ENCODE results near the gene GPAM.
"Not testable (repeated sequence)": the region's sequence is repeated elsewhere in the genome, so short reads cannot be mapped to it uniquely, and the experiment has no call there.

Gene GPAM, protein sequence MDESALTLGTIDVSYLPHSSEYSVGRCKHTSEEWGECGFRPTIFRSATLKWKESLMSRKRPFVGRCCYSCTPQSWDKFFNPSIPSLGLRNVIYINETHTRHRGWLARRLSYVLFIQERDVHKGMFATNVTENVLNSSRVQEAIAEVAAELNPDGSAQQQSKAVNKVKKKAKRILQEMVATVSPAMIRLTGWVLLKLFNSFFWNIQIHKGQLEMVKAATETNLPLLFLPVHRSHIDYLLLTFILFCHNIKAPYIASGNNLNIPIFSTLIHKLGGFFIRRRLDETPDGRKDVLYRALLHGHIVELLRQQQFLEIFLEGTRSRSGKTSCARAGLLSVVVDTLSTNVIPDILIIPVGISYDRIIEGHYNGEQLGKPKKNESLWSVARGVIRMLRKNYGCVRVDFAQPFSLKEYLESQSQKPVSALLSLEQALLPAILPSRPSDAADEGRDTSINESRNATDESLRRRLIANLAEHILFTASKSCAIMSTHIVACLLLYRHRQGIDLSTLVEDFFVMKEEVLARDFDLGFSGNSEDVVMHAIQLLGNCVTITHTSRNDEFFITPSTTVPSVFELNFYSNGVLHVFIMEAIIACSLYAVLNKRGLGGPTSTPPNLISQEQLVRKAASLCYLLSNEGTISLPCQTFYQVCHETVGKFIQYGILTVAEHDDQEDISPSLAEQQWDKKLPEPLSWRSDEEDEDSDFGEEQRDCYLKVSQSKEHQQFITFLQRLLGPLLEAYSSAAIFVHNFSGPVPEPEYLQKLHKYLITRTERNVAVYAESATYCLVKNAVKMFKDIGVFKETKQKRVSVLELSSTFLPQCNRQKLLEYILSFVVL

DNA sequence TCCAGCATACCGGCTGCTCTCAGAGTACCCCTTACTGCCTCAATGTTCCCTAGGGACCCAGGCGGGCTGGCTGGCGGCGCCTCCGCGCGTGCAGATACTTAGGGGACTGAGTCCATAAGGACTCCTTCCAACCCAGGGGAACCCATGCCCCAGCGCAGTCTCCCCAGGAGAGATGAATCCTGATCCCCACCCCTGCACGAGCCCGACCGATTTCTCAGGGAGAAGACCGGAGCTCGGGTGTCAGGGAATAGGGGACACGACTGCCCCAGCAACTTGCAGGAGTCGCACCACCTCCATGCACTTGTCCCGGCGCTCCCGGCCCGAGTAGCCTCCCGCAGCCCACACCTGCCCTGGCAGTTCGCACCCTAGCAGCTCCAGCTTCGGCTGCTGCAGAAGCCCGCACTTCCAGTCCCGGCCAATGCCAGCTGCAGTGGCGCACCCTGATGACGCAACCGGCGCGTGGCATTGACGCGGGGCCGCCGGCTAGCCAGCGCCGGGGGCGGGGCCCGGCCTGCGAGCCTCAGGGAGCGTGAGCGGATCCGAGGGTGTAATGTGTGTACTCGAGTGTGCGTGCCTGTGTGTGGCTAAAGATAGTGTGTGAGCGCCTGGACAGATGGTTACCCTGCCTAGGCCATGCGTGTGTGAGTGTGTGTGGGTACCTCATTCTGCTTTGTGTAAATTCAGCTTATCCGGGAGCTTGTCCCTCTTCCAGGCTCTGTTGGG is at the start of gene GPAM:
Gene GPAM (minus strand): TSS at position 437 of the 723 bp plus-strand sequence. CDS start 1,981 bp downstream, outside the sequence.
- DNase-seq, result peak; percentile 96

GRCh38 chr10:112232670-112233069 is 49.1 kb upstream of the GPAM start:
- no peak for DNase-seq

GRCh38 chr10:112231602-112232400 is 48.2 kb upstream of the GPAM start:
- no peak for DNase-seq

DNA sequence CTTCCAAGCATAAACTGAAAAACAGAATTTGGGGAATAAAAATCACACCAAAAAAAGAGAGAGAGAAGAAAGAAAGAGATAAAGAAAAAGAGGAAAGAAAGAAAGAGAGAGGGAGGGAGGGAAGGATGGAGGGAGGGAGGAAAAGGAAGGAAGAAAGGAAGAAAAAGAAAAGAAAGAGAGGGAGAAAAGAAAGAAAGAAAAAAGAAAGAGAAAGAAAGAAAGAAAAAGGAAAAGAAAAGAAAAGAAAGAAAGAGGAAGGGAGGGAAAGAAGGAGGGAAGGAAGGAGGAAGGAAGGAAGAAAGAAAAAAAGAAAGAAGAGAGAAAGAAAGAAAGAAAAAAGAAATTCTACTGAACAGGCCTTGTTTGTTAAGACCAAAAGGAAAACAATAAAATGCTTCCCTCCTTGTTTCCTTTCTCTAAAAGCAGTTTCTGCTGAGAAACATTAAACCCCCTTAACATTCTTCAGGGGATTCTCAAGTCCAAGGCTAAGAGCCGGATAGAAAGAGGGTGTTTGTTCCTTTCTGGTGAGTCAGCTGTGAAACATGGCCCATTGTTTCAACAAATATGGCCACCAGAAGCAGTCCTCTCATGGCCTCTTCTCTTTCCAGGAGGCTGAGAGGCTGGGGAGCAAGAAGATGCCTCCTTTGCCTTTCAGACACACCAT is 46.9 kb upstream of the GPAM start:
- DNase-seq, result no peak

DNA sequence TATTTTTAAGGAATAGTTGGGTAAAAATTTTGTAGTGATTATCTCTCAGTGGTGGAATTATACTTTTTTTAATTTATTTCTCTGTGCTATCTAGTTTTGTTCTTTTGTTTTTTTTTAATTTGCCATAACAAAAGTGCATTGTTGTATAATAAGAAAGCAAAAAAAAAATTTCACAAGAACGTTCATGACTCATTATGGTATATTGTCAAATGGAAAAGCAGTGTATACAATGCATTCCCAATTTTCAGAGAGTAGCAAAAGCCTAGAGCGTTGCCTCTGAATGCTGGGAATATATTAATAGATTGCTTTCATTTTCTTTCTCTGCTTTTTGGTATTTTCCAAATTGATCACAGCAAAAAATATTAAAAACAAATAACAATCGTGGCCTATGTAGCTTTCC is 46.3 kb upstream of the GPAM start:
- no peak for DNase-seq

DNA sequence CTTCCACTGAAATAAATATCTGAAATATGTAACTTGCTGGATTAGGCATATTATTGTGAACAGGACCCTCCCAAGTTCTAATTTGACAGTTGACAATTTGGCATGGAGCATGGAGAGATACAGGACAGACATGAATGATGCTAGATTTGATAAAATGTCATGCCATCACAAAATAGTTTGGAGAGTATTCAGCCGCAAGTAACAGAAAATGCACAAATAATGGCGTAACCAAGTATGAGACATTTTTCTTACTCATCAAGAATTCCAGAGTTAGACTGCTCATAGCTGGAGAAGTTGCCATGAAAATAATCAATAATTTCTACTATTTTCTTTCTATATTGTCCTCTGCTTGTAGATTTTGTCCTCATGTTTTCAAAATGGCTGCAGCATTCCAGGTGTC is 45.5 kb upstream of the GPAM start:
- no peak for DNase-seq

DNA sequence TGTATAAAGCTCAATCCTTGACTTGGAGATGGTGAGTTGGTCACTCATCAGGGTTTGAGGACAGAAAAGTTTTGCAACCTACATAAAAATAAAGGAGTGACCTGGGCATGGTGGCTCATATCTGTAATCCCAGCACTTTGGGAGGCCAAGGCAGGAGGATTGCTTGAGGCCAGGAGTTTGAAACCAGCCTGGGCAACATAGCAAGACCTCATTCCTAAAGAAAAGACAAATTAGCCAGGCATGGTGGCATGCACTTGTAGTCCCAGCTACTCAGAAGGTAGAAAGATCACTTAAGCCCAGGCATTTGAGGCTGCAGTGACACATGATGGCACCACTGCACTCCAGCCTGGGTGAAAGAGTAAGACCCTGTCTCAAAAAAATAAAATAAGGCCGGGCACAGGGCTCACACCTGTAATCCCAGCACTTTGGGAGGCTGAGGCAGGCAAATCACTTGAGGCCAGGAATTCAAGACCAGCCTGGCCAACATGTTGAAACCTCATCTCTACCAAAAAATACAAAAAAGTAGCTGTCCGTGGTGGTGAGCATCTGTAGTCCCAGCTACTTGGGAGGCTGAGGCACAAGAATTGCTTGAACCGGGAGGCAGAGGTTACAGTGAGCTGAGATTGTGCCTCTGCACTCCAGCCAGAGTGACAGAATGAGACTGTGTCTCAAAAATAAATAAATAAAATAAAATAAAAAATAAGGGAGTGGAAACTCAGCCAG is 45.0 kb upstream of the GPAM start:
- DNase-seq, result not testable (repeated sequence)

DNA sequence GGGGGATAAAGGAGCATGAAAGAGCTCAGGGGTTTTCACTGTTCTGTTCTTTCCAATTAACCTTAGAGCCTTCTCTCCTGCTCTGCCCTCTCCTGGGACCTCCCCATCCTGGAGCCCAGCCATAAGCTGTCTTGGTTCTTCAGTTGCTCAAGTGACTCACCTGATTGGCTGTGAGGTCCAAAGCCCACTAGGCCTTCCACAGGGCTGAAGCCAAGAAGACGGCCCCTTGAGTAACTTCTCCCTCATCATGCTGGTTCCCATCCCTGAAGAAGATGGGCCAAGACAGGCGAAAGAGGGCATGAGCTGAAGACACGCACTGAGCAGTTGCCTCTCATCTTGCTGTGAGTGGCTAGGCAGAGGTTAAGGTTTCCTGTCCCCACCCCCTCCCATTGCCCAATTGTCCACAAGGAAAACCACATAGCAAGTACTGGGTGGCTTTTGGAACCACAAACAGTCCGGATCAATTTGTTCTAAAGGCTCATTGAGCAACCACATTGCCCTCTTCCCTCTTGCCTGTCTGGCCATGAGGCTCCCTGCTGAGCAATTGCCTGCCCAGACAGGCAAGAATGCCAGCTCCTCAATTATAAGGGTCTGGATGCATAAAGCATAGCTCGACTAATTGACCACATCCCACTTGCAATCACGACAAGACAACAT is 43.9 kb upstream of the GPAM start:
- DNase-seq, result no peak

DNA sequence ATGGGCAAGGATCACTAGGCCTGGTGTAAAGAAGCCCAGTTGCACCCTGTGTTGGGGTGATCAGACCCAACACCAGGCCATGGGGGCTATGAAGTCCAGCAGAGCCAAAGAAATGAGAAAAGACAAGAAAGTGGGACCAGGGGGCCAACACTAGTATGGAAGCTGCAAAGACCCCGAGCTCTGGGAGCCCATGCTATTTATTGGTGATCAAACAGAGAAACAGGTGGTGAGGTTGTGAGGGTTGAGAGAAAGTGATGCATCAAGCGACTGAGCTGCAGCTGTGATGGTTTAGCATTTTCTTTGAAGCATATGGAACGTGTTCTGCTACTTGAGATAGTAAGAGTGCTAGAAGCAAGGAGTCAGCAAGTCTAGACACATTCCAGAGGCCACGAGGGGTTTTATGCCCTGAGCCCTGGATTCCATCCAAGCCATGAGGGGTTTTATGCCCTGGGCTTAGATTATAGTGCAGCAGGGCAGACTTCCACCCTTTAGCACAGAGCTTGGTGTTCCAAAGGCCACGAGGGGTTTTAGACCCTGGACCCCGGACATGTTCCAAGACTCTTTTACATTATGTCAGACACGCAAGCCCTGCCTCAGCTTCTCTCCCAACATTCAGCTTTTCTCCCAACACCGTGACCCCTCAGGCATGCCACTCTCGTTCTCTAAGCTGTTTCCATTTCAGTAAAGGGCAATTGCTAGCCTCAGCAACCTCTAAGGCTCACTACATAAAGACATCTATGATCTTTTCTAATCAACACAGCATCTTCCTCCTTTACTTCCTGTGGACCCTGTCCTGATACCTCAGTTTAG is 43.1 kb upstream of the GPAM start:
- DNase-seq, result no peak

- DNase-seq, result no peak
Observed at GRCh38 chr10:112225771-112226438, 42.3 kb upstream of the GPAM start.

DNA sequence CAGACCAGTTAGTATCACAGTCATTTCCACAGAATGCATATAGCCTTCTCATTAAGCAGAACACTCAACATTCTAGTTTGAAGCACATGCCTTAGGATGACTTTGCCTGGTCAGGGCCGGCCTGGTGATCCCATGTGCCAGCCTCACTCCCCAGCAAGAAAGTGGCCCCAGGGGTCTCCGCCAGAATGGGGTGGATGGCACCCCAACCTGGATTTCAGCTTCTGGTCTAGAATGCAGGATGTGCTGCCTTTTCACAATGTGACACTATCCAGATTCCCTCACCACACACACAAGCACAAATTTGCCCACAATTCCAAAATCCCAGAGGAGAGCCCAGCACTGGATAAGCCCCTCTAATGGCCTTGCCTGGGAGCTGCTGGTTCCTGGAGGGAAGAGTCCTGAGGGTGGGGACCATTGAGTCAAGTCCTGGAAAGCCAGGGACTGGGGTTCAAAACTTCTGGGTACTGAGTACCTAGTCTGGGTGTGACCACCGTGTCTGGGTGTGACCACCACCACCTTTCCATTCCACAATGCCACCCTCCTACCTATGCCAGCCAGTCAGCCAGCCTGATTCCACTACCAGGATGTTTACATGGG is 41.5 kb upstream of the GPAM start:
- DNase-seq, result no peak

DNA sequence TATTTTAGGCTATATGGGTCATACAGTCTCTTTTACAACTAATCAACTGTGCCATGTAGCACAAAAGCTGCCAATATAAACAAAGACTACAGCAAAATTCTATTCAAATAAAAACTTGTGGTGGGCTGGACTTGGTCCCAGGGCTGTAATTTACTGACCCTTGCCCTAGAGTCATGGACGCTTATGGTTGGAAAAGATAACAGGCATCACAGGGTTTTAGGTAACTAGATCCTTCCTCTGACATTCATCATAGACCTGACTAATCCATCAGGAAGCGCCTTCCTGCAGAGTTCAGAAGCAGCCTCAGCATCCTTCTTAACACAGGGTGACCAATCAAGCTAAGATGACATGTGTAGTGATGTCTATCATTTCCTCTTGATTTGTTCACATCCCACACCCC is 40.2 kb upstream of the GPAM start:
- no peak for DNase-seq

DNA sequence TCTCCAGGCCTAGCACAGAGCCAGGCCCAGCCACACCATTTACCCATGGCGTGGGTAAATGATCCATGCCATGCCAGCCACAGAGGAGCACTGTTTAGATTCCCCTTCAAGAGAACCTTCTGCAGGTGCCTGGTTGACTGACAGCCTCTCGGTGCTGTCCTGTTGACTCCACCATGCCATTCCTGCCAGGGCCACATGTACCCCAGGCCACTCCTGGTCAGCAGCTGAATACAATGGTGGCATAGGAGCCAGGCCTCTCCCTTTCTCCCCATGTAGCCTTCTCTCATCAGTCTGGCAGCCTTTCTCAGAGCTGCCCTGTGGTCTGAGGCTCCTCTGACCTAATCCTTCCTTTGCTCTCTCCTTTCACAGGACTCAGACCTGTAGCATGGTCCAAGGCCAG is 39.2 kb upstream of the GPAM start:
- DNase-seq, result no peak

DNA sequence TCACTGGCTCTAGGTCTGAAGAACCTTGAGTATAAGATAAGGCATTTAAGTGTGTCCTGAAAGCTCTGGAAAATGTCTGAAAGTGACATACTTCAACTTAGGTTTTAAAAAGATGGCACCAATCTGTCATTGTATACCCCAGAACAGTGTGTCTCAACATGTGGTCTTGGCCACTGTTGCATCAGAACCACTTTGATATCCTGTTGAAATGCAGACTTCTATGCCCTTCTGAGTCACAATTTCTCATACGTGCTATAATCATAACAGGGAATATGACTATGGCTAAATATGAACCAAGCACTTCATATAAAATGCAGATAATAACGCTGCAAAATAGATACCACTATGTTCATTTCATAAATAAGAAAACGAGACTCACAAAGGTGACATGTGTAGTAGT is 38.0 kb upstream of the GPAM start:
- DNase-seq, result no peak

GRCh38 chr10:112218960-112219359 is 35.4 kb upstream of the GPAM start:
- DNase-seq, result no peak

DNA sequence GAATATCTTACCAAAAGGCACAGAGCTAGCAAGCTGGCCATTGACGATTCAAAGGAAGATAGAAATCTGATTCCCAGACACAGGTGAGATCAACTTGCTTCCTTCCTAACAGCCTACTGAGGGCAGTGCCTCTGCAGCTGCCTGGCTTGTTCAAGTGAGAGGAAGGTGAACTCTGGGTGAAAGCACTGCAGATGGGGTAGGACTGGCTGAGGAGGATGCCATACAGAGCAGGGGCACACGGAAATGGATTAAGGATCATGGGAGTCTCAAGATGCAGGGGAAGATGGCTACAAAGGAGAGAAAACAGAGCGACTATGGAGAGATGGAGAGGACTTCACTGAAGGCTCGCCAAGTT is 34.4 kb upstream of the GPAM start:
- no peak for DNase-seq

DNA sequence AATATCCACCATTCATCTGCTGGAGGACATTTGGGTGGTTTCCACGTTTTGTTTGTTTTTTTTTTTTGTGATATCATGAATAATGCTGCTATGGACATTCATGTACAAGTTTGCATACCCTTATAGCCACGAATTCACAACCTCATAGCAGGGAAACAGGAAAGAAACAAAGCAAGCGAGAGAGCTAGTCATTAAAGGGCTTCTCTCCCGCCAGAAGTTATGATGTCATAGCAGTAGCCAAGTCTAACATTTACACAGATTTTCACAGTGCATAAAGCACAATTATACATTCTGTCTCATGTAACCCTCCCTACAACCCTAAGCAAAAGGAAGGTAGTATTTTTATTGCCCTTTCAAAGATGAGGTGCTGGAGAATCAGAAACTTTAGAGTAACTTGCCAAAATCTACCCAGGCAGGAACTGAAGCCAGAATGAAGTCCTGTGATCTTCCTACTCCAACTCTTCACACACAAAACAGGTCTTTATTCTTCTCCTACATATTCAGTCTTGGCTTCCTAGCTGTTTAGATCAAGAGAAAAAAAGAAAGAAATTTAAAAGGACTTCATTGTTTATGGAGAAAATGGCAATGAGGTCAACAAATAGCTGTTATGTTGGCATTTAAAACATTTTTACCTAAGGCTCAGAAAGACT is 33.9 kb upstream of the GPAM start:
- no peak for DNase-seq

GRCh38 chr10:112216966-112217365 is 33.4 kb upstream of the GPAM start:
- no peak for DNase-seq
